Muscle of leg (tissue), 11 donors: ENCODE measurements around the gene NCKAP5. TPM values are rescaled to one million over a fixed set of nuclear protein-coding genes. Genes with fewer than 3 reads are reported as not detected.

Experiments
- DNase-seq: peaks from one replicate; pipeline ENCODE4 v3.0.0; 2013
- H3K27ac ChIP-seq: one replicate; pipeline ENCODE4 v1.5.1; 2013; ENCODE audit warnings: mild to moderate bottlenecking, low read length, control low read depth
- H3K27me3 ChIP-seq: one replicate; pipeline ENCODE4 v1.6.1; 2013; ENCODE audit warnings: low read length; ENCODE audit not compliant: control insufficient read depth, insufficient read depth
- H3K36me3 ChIP-seq: one replicate; pipeline ENCODE4 v1.6.1; 2013; ENCODE audit warnings: low read length; ENCODE audit not compliant: control insufficient read depth, insufficient read depth
- H3K4me1 ChIP-seq: one replicate; pipeline ENCODE4 v1.6.1; 2013; ENCODE audit warnings: low read length; ENCODE audit not compliant: control insufficient read depth, insufficient read depth
- H3K4me3 ChIP-seq: one replicate; pipeline ENCODE4 v1.5.1; 2013; ENCODE audit warnings: low read length, control low read depth
- H3K9me3 ChIP-seq: replicated peaks from 2 replicates; pipeline ENCODE4 v1.6.1; 2013; ENCODE audit warnings: low read depth, low read length; ENCODE audit not compliant: control insufficient read depth
- WGBS: methylation state at CpG from one replicate; pipeline ENCODE4 v1.1.5; 2013; ENCODE audit warnings: missing lambda C conversion rate; ENCODE audit not compliant: insufficient coverage; 5-methylcytosine and 5-hydroxymethylcytosine counted together
- polyA plus RNA-seq, 8 donors: library from polyadenylated mRNA; unstranded; fragments of 120-200 nt; gene quantifications; one replicate each; pipeline versions ENCODE4 v1.2.1 to v1.2.3, GENCODE V29; 2013; ENCODE audit warnings: inconsistent platforms in 1 of 8, low replicate concordance in 1 of 8; ENCODE audit not compliant: insufficient read length in 8 of 8, insufficient read depth in 1 of 8
- total RNA-seq: library from RNA; stranded (reverse); fragments of 120-200 nt; gene quantifications from one replicate; pipeline ENCODE4 v1.2.4, GENCODE V29; 2013

NCKAP5 gene
- total and polyA plus RNA-seq, 9 donors: 3.7 to 8.9 (median 5.0) TPM

DNA sequence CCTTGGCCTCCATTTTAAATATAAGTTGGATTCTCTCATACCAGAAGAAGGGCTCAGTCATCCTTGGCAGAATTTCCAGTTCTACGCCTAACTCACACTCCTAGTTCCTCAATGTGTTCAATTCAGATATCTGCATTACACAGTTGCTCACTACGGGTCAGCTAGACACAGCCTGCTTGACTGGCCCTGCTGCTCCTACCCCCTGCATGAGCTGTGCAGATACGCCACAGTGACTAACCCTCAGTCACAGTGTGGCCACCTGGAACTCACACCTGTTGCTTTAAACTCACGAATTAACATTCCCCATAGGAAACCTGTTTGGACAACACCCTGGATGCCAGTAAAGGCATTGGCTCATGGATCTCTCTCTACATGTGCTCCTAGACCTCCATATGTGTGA lies 429.6 kb downstream of the NCKAP5 start:
- no peak overlapping the region for H3K27ac ChIP-seq
- H3K36me3 ChIP-seq: no peaks in the 10 kb centered on the region
- H3K4me3 ChIP-seq: no peak overlapping the region
- no peaks in the 10 kb centered on the region for H3K9me3 ChIP-seq
- no peaks in the 10 kb centered on the region for H3K27me3 ChIP-seq
- no peaks in the 10 kb centered on the region for H3K4me1 ChIP-seq
- DNase-seq: no peak
- WGBS: 92% methylated on average over 4 of the region's 4 CpGs

DNA sequence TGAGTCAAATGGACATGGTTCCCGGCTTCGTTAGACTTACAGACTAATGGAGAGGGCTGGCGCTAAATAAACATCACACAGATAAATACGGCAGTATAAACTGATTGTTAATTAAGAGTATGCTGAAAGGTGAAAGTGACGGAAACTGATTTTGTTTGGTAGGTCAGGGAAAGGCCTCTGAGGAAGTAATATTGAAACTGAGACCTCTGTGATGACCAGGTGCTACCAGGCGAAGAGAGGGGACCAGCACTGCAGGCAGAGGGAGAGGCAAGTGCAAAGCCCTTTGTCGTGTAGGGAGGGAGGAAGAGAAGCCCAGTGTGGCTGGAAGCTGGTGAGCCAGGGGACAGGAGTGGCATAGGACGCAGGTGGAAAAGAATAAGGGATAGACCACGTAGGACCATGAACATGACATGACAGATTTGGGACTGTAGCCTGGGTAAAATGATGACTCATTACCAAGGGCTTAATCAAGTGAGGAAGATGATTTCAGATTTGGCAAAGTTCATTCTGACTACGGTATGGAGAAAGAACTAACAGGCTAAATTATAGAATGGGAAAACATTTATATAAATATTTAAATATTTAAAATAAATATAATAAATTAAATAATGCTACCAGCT lies 433.1 kb downstream of the NCKAP5 start:
- Histone ChIP-seq H3K9me3 (no peaks in the 10 kb centered on the region), H3K36me3 (no peaks in the 10 kb centered on the region), H3K27ac (no peak overlapping the region), H3K27me3 (no peaks in the 10 kb centered on the region), H3K4me1 (no peaks in the 10 kb centered on the region), H3K4me3 (no peak overlapping the region)
- no peak for DNase-seq
- WGBS: 78% methylated on average over 5 of the region's 10 CpGs

- no CpG with 5 or more reads among the region's 3 CpGs for WGBS
- Histone ChIP-seq H3K4me1 (no peaks in the 10 kb centered on the region), H3K4me3 (no peak overlapping the region), H3K27me3 (no peaks in the 10 kb centered on the region), H3K27ac (no peak overlapping the region), H3K36me3 (no peaks in the 10 kb centered on the region), H3K9me3 (no peaks in the 10 kb centered on the region)
- DNase-seq: peak; percentile 19
Measured at GRCh38 chr2:133130548-133131246, 437.6 kb downstream of the NCKAP5 start.

GRCh38 chr2:133124446-133124845 lies 443.8 kb downstream of the NCKAP5 start:
- no peaks in the 10 kb centered on the region for H3K36me3 ChIP-seq
- H3K4me3 ChIP-seq: no peak overlapping the region
- WGBS: no CpG with 5 or more reads among the region's 5 CpGs
- no peak overlapping the region for H3K27ac ChIP-seq
- no peaks in the 10 kb centered on the region for H3K9me3 ChIP-seq
- H3K4me1 ChIP-seq: no peaks in the 10 kb centered on the region
- no peaks in the 10 kb centered on the region for H3K27me3 ChIP-seq
- no peak for DNase-seq

GRCh38 chr2:133123904-133124303 lies 444.4 kb downstream of the NCKAP5 start:
- no peaks in the 10 kb centered on the region for H3K27me3 ChIP-seq
- H3K4me3 ChIP-seq: no peak overlapping the region
- 73% methylated on average over 4 of the region's 5 CpGs for WGBS
- H3K36me3 ChIP-seq: no peaks in the 10 kb centered on the region
- H3K27ac ChIP-seq: no peak overlapping the region
- H3K4me1 ChIP-seq: no peaks in the 10 kb centered on the region
- DNase-seq: no peak
- H3K9me3 ChIP-seq: no peaks in the 10 kb centered on the region

DNA sequence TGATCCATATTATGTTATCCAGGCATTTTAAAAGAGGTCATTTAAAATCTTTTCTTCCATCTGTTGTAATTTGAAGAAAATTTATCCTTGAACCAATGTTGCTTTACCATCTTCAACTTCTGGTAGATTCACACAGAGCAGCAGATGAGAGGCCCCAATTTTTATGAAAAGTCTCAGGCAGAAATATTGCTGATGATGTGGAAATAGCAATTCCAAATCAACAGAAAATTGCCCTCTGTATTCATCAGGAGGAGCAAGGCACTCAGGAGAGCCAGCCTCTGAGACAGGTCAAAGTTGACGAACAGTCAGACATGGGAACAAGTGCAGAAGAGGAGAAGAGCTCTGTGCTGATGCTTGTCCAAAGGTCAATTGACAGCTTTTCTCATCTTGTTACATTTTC lies 444.9 kb downstream of the NCKAP5 start:
- DNase-seq: no peak
- WGBS: no CpG with 5 or more reads among the region's 1 CpG
- H3K27me3 ChIP-seq: no peaks in the 10 kb centered on the region
- H3K36me3 ChIP-seq: no peaks in the 10 kb centered on the region
- H3K4me3 ChIP-seq: no peak overlapping the region
- H3K4me1 ChIP-seq: no peaks in the 10 kb centered on the region
- H3K9me3 ChIP-seq: no peaks in the 10 kb centered on the region
- no peak overlapping the region for H3K27ac ChIP-seq

GRCh38 chr2:133122529-133122928 lies 445.7 kb downstream of the NCKAP5 start:
- Histone ChIP-seq H3K27me3 (no peaks in the 10 kb centered on the region), H3K9me3 (no peaks in the 10 kb centered on the region), H3K4me3 (no peak overlapping the region), H3K27ac (no peak overlapping the region), H3K36me3 (no peaks in the 10 kb centered on the region), H3K4me1 (no peaks in the 10 kb centered on the region)
- 29% methylated on average over 1 of the region's 1 CpG for WGBS
- DNase-seq: no peak

GRCh38 chr2:133120310-133120709 lies 448.0 kb downstream of the NCKAP5 start:
- Histone ChIP-seq H3K4me1 (no peaks in the 10 kb centered on the region), H3K9me3 (no peaks in the 10 kb centered on the region), H3K27ac (no peak overlapping the region), H3K27me3 (no peaks in the 10 kb centered on the region), H3K4me3 (no peak overlapping the region), H3K36me3 (no peaks in the 10 kb centered on the region)
- WGBS: no CpG with 5 or more reads among the region's 1 CpG
- DNase-seq: no peak

DNA sequence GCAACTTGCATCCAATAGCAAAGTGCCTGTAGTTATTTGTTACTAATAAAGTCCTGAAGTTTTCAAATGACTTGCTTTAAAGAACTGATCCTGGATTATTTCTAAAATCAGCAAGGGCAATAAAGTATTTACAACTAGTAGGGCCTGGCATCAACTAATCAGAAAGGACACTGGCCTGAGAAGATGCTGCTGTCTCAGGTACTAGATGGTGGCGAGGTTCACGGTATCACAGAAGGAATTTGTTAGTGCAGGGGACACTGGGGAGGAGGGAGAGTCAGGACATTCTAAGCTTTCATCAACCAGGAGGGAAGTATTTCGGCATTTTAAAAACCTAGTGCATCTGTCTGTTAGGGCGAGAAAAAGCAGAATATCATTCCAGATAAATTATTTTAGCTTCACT lies 458.1 kb downstream of the NCKAP5 start:
- Histone ChIP-seq H3K27ac (no peak overlapping the region), H3K4me1 (no peaks in the 10 kb centered on the region), H3K9me3 (no peaks in the 10 kb centered on the region), H3K36me3 (no peaks in the 10 kb centered on the region), H3K27me3 (no peaks in the 10 kb centered on the region), H3K4me3 (no peak overlapping the region)
- WGBS: 82% methylated on average over 2 of the region's 4 CpGs
- DNase-seq: no peak

- Histone ChIP-seq H3K27me3 (no peaks in the 10 kb centered on the region), H3K36me3 (no peaks in the 10 kb centered on the region), H3K9me3 (no peaks in the 10 kb centered on the region), H3K4me3 (no peak overlapping the region), H3K4me1 (no peaks in the 10 kb centered on the region), H3K27ac (no peak overlapping the region)
- WGBS: no CpG with 5 or more reads among the region's 4 CpGs
- no peak for DNase-seq
Measured at GRCh38 chr2:133109772-133110171, 458.5 kb downstream of the NCKAP5 start.
